Measurements from ENCODE around the gene GPR158.

DNA sequence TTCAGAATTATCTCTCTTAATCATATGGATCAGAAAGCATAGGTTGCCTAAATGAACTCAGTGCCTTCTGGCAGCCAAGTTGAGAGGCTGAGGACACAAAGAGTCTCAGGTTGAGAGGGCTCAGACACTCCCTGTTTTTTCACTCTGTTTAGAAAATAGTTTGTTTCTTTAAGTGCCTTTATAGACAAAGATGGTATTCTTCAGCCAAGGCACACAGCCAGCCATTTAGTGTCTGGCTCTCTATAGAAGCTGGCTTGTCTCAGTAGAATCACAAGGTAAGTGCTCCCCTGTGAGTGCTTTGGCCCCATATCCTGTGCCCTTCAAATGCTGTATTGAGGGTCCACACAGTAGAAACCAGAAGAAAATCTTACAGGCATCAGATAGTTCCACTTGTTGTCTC lies 3.6 kb downstream of the GPR158 start:
- TF ChIP-seq POLR2A (IDR thresholded peaks at IDR 0.05; ENCODE audit: low read depth, low read length): no peak
- no peak for TF ChIP-seq POLR2AphosphoS5 (IDR thresholded peaks at IDR 0.05; ENCODE audit: low read depth, low read length)
- TF ChIP-seq TAF1 (IDR thresholded peaks at IDR 0.05; ENCODE audit: borderline replicate concordance, low read depth, low read length): no peak

All from GM12892 (cell line).